Osteoblast (primary cell): ENCODE results near the gene ZNF536. TPM values are rescaled to one million over a fixed set of nuclear protein-coding genes. Genes with fewer than 3 reads are reported as not detected.

ENCODE experiments used
- DNase-seq: peaks from one replicate; pipeline ENCODE4 v3.0.0; 2011; ENCODE audit warnings: low spot score, mixed read lengths; ENCODE audit not compliant: insufficient read length; ENCODE audit errors: missing footprints
- H2AFZ ChIP-seq: 2 replicates; pipeline ENCODE4 v1.6.0; 2011; ENCODE audit warnings: mild to moderate bottlenecking, low read length
- H3K27ac ChIP-seq: 2 replicates; pipeline ENCODE4 v1.5.1; 2011; ENCODE audit warnings: mild to moderate bottlenecking, low read depth, low read length, moderate library complexity
- H3K27me3 ChIP-seq: 2 replicates; pipeline ENCODE4 v1.6.0; 2012; ENCODE audit warnings: mild to moderate bottlenecking, control low read depth, inconsistent platforms, low read length, moderate library complexity; ENCODE audit not compliant: insufficient read depth
- H3K36me3 ChIP-seq: 2 replicates; pipeline ENCODE4 v1.5.1; 2011; ENCODE audit warnings: mild to moderate bottlenecking, low read length, control low read depth, moderate library complexity; ENCODE audit not compliant: insufficient read depth
- H3K4me1 ChIP-seq: 2 replicates; pipeline ENCODE4 v1.5.1; 2011; ENCODE audit warnings: mild to moderate bottlenecking, low read length, control low read depth, moderate library complexity; ENCODE audit not compliant: insufficient read depth
- H3K4me2 ChIP-seq: 2 replicates; pipeline ENCODE4 v1.6.0; 2011; ENCODE audit warnings: mild to moderate bottlenecking, low read length; ENCODE audit not compliant: insufficient read depth
- H3K4me3 ChIP-seq: fragments of 200-600 bp; sonication (generic); 3 replicates; pipeline ENCODE4 v1.5.1; 2012; ENCODE audit warnings: mild to moderate bottlenecking, low read length, inconsistent platforms; ENCODE audit not compliant: insufficient read depth
- H3K79me2 ChIP-seq: 2 replicates; pipeline ENCODE4 v1.6.0; 2012; ENCODE audit warnings: mild to moderate bottlenecking, low read length, control low read depth, inconsistent platforms; ENCODE audit not compliant: insufficient read depth
- H3K9me3 ChIP-seq: 2 replicates; pipeline ENCODE4 v1.5.1; 2011; ENCODE audit warnings: low read depth, low read length, control low read depth
- H4K20me1 ChIP-seq: 2 replicates; pipeline ENCODE4 v1.6.0; 2012; ENCODE audit warnings: mild to moderate bottlenecking, low read length, control low read depth; ENCODE audit not compliant: insufficient read depth
- CTCF ChIP-seq: IDR thresholded peaks from 2 replicates; pipeline ENCODE4 v1.5.1; 2011; ENCODE audit warnings: mild to moderate bottlenecking, low read depth, low read length, moderate library complexity; ENCODE audit errors: extremely low read depth
- total RNA-seq: library from RNA; depleted of rRNA; stranded (reverse); fragments of >200 nt; gene quantifications from 2 replicates; pipeline ENCODE4 v1.2.3, GENCODE V29; 2012

Gene ZNF536
- total RNA-seq, 1 donor, result not detected

GRCh38 chr19:30420881-30421280, 48.7 kb downstream of the ZNF536 start:
- H4K20me1 ChIP-seq, result no peaks in the 10 kb centered on the region
- H3K36me3 ChIP-seq, result no peaks in the 10 kb centered on the region
- no peaks in the 10 kb centered on the region for H3K79me2 ChIP-seq
- no peak overlapping the region for H3K4me2 ChIP-seq
- H2AFZ ChIP-seq, result no peak overlapping the region
- no peak overlapping the region for H3K27ac ChIP-seq
- H3K27me3 ChIP-seq, result no peaks in the 10 kb centered on the region
- no peaks in the 10 kb centered on the region for H3K4me1 ChIP-seq
- no peak overlapping the region for H3K4me3 ChIP-seq
- no peak for TF ChIP-seq CTCF
- H3K9me3 ChIP-seq, result no peaks in the 10 kb centered on the region
- no peak for DNase-seq

- TF ChIP-seq CTCF, result no peak
- Histone ChIP-seq H3K4me2 (no peak overlapping the region), H3K27ac (no peak overlapping the region), H3K4me1 (no peaks in the 10 kb centered on the region), H3K79me2 (no peaks in the 10 kb centered on the region), H3K27me3 (no peaks in the 10 kb centered on the region), H3K36me3 (no peaks in the 10 kb centered on the region), H2AFZ (no peak overlapping the region), H4K20me1 (no peaks in the 10 kb centered on the region), H3K4me3 (no peak overlapping the region), H3K9me3 (no peaks in the 10 kb centered on the region)
- no peak for DNase-seq
These were observed 49.4 kb downstream of the ZNF536 start for GRCh38 chr19:30421571-30421970.

GRCh38 chr19:30423481-30423880, 51.3 kb downstream of the ZNF536 start:
- Histone ChIP-seq H3K27ac (no peak overlapping the region), H3K27me3 (no peaks in the 10 kb centered on the region), H3K9me3 (no peaks in the 10 kb centered on the region), H4K20me1 (no peaks in the 10 kb centered on the region), H3K4me2 (no peak overlapping the region), H2AFZ (no peak overlapping the region), H3K4me1 (no peaks in the 10 kb centered on the region), H3K4me3 (no peak overlapping the region), H3K36me3 (no peaks in the 10 kb centered on the region), H3K79me2 (no peaks in the 10 kb centered on the region)
- TF ChIP-seq CTCF, result no peak
- DNase-seq, result no peak

GRCh38 chr19:30425885-30426838, 54.0 kb downstream of the ZNF536 start:
- H2AFZ ChIP-seq, result no peak overlapping the region
- H3K4me3 ChIP-seq, result no peak overlapping the region
- no peak for DNase-seq
- H3K4me2 ChIP-seq, result no peak overlapping the region
- H3K36me3 ChIP-seq, result no peaks in the 10 kb centered on the region
- H3K79me2 ChIP-seq, result no peaks in the 10 kb centered on the region
- no peaks in the 10 kb centered on the region for H3K27me3 ChIP-seq
- no peaks in the 10 kb centered on the region for H3K4me1 ChIP-seq
- H4K20me1 ChIP-seq, result no peaks in the 10 kb centered on the region
- TF ChIP-seq CTCF, result no peak
- no peaks in the 10 kb centered on the region for H3K9me3 ChIP-seq
- H3K27ac ChIP-seq, result no peak overlapping the region
